K562 (cell line): Measurements from ENCODE around the gene M6PR. TPM values are rescaled to one million over a fixed set of nuclear protein-coding genes. Genes with fewer than 3 reads are reported as not detected.
A peak's percentile ranks its signal among the peaks of the same experiment; 100 is the strongest.

Source experiments
- ATF3 ChIP-seq, 2 experiments: fragments of 450-650 bp in 1 of 2; sonication (generic) in 1 of 2; formaldehyde crosslinking in 1 of 2; IDR thresholded peaks in 1 of 2; conservative IDR thresholded peaks in 1 of 2; 2 replicates each; pipeline versions ENCODE4 v1.6.1 to v1.8.1; 2016 to 2023; ENCODE audit warnings: mild to moderate bottlenecking in 2 of 2, moderate library complexity in 2 of 2, inconsistent platforms in 1 of 2, missing genetic modification reagents in 1 of 2
- ATF7 ChIP-seq: fragments of 450-650 bp; IDR thresholded peaks from 2 replicates; pipeline ENCODE4 v1.7.1; 2014; ENCODE audit warnings: mild to moderate bottlenecking, moderate library complexity
- BCOR ChIP-seq: fragments of 450-650 bp; IDR thresholded peaks from 2 replicates; pipeline ENCODE4 v1.6.1; 2016
- DACH1 ChIP-seq: fragments of 450-650 bp; IDR thresholded peaks from 2 replicates; pipeline ENCODE4 v1.6.1; 2018; ENCODE audit not compliant: partially characterized antibody
- EP300 ChIP-seq: IDR thresholded peaks from 2 replicates; pipeline ENCODE4 v1.6.1; 2012; ENCODE audit warnings: low read length, improper control_type of control experiment
- FOS ChIP-seq: IDR thresholded peaks from 3 replicates; pipeline ENCODE4 v1.6.1; 2011; ENCODE audit not compliant: insufficient read length; ENCODE audit errors: extremely low read depth
- HDGF ChIP-seq: fragments of 450-650 bp; IDR thresholded peaks from 2 replicates; pipeline ENCODE4 v1.6.1; 2016
- HES1 ChIP-seq: fragments of 450-650 bp; IDR thresholded peaks from 2 replicates; pipeline ENCODE4 v1.6.1; 2016; ENCODE audit warnings: low read depth, mild to moderate bottlenecking, moderate library complexity
- HNRNPK ChIP-seq: fragments of 200-400 bp; formaldehyde crosslinking; IDR thresholded peaks from one replicate; pipeline ENCODE4 v1.6.1; 2018; ENCODE audit warnings: mild to moderate bottlenecking, low read depth, low read length; ENCODE audit not compliant: poor library complexity, severe bottlenecking
- RBM25 ChIP-seq: fragments of 200-400 bp; formaldehyde crosslinking; IDR thresholded peaks from 2 replicates; pipeline ENCODE4 v1.6.1; 2018; ENCODE audit warnings: low read length, low read depth, moderate library complexity; ENCODE audit not compliant: severe bottlenecking
- SMC3 ChIP-seq: conservative IDR thresholded peaks from 2 replicates; pipeline ENCODE4 v1.6.1; 2011; ENCODE audit warnings: low read depth, low read length, improper control_type of control experiment; ENCODE audit not compliant: insufficient read depth
- TAF1 ChIP-seq: IDR thresholded peaks from 2 replicates; pipeline ENCODE4 v1.6.1; 2011; ENCODE audit warnings: mild to moderate bottlenecking, low read length, moderate library complexity; ENCODE audit not compliant: insufficient read depth, control insufficient read depth, severe bottlenecking; ENCODE audit errors: extremely low read depth
- TCF3 ChIP-seq: sonication (generic); formaldehyde crosslinking; IDR thresholded peaks from 2 replicates; pipeline ENCODE4 v1.4.0; 2020; ENCODE audit warnings: mild to moderate bottlenecking, missing genetic modification reagents
- TCF7L2 ChIP-seq: fragments of 150-350 bp; IDR thresholded peaks from 2 replicates; pipeline ENCODE4 v1.6.1; 2016; ENCODE audit warnings: low read depth, mild to moderate bottlenecking, low read length, moderate library complexity
- TEAD4 ChIP-seq, 2 experiments: sonication (generic) in 1 of 2; formaldehyde crosslinking in 1 of 2; IDR thresholded peaks; 2 replicates each; pipeline versions ENCODE4 v1.6.1 to v1.8.0; 2012 to 2022; ENCODE audit warnings: borderline replicate concordance in 1 of 2, inconsistent platforms in 1 of 2, low read length in 1 of 2, mild to moderate bottlenecking in 1 of 2, missing genetic modification reagents in 1 of 2
- TFAM ChIP-seq: fragments of 250-450 bp; sonication (Bioruptor Pico); conservative IDR thresholded peaks from 2 replicates; pipeline ENCODE4 v1.5.0; 2021; ENCODE audit warnings: mild to moderate bottlenecking, moderate library complexity
- ZNF133 ChIP-seq: fragments of 250-450 bp; sonication (Bioruptor Pico); IDR thresholded peaks from 2 replicates; pipeline ENCODE4 v1.4.0; 2020; ENCODE audit warnings: mild to moderate bottlenecking
- ZNF696 ChIP-seq: fragments of 250-450 bp; sonication (Bioruptor Pico); conservative IDR thresholded peaks from 2 replicates; pipeline ENCODE4 v1.4.0; 2020; ENCODE audit warnings: mild to moderate bottlenecking, moderate library complexity
- polyA plus RNA-seq, 8 experiments: library from polyadenylated mRNA; depleted of rRNA in 4 of 8; stranded (reverse) in 5 of 8; unstranded in 3 of 8; fragments of >200 nt; fragmentation: Nextera tagmentation in 2 of 8; fragmentation: Illumina TruSeq in 1 of 8; extraction: Ambion mirVana in 2 of 8; extraction: Trizol in 1 of 8; gene quantifications; 2 replicates each; pipeline versions ENCODE4 v1.2.1 to v1.2.3, GENCODE V29; 2011 to 2014; ENCODE audit warnings: inconsistent platforms in 1 of 8, missing spikeins in 1 of 8
- total RNA-seq, 7 experiments: library from RNA; depleted of rRNA in 6 of 7; stranded (reverse); fragments of >200 nt in 6 of 7; fragmentation: Illumina TruSeq in 2 of 7; extraction: Trizol in 2 of 7; gene quantifications; 2 replicates each; pipeline versions ENCODE4 v1.2.1 to v1.2.3, GENCODE V29; 2011 to 2021; ENCODE audit warnings: low replicate concordance in 1 of 7
- TF ChIP-seq, protein P1 (sequence below): fragments of 200-800 bp; sonication (Bioruptor generic); IDR thresholded peaks from 2 replicates; pipeline ENCODE4 v1.6.1; 2017; ENCODE audit warnings: missing genetic modification characterization, missing compliant biosample characterization
- TF ChIP-seq, protein P2 (sequence below): IDR thresholded peaks from 2 replicates; pipeline ENCODE4 v1.6.1; 2016; ENCODE audit warnings: missing genetic modification characterization, missing compliant biosample characterization

The M6PR gene
- total and polyA plus RNA-seq, 9 of the 15 experiments (the other 6 are each of a cell fraction or from before 2014, with no cell fraction given), result 78.6 to 159 (median 112) TPM

DNA sequence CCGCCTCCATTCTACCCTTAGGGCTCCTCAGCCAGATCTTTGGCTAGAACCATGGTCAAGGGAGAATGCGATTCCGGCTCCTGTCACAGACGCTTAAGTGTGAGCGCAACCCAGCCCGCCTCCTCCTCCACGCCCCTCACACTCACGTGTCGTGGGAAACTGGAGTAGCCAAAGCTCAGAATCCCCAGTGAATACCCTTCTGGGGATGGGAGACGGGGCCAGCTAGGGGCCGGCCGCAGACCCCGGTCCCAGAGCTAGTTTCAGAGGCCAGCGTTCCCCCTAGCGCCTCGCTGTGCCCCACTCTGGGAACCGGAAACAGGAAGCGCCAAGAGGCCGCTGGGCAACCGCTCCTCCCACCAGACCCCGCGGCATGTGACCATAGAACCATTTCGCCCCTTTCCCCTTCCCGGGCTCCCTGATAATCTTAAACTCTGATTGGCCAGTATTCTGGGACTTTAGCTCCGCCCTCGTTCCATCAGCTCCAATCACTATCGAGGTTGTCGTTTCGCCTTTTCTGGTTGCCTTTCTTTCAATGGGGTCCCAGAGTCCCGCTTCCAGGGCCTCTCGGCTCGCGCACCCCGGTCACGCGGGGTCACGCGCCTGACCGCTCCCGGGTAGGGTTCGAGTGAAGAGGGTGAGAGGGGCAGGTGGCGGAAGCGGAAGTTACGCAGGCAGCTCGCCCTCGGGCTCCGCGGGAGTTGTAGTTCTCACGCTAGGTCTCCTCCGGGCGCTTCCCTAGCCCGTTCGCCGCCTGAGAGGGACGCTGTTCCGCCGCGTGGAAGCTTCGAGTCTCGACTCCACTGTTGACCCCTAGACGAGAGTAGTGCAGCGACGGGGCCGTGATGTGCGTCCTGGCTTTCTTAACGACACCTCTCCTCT, at the start of gene M6PR (continued):
- no peak for TF ChIP-seq ZNF696 (CRISPR knock-in tag)
- no peak for TF ChIP-seq TCF7L2
- TF ChIP-seq HES1, result peak; percentile 42; the same call in 1 of the 2 replicates
- peak; percentile 37 for TF ChIP-seq DACH1
- TF ChIP-seq HNRNPK, result no peak
- peak; percentile 56 for TF ChIP-seq ATF7
- no peak for TF ChIP-seq ATF3 (IDR thresholded peaks at IDR 0.05)
- no peak for TF ChIP-seq ATF3 (CRISPR knock-in tag; conservative IDR thresholded peaks at IDR 0.05)
- no peak; the same call in 1 of the 2 replicates for TF ChIP-seq TCF3 (CRISPR knock-in tag)
- peak; percentile 76 for TF ChIP-seq TAF1
- TF ChIP-seq RBM25, result no peak
- no peak for TF ChIP-seq BCOR
- 0 out of 2 replicates have a peak, but pooled peaks have one; percentile 20 for TF ChIP-seq SMC3
- TF ChIP-seq FOS, result peak; percentile 19
- no peak for TF ChIP-seq ZNF133 (CRISPR knock-in tag)
- TF ChIP-seq HDGF, result no peak
- TF ChIP-seq, protein P1, sequence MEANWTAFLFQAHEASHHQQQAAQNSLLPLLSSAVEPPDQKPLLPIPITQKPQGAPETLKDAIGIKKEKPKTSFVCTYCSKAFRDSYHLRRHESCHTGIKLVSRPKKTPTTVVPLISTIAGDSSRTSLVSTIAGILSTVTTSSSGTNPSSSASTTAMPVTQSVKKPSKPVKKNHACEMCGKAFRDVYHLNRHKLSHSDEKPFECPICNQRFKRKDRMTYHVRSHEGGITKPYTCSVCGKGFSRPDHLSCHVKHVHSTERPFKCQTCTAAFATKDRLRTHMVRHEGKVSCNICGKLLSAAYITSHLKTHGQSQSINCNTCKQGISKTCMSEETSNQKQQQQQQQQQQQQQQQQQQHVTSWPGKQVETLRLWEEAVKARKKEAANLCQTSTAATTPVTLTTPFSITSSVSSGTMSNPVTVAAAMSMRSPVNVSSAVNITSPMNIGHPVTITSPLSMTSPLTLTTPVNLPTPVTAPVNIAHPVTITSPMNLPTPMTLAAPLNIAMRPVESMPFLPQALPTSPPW (CRISPR knock-in tag), result peak; percentile 54
- 0 out of 2 replicates have a peak, but pooled peaks have one; percentile 7 for TF ChIP-seq EP300
- no peak for TF ChIP-seq TFAM (CRISPR knock-in tag)
- TF ChIP-seq, protein P2, sequence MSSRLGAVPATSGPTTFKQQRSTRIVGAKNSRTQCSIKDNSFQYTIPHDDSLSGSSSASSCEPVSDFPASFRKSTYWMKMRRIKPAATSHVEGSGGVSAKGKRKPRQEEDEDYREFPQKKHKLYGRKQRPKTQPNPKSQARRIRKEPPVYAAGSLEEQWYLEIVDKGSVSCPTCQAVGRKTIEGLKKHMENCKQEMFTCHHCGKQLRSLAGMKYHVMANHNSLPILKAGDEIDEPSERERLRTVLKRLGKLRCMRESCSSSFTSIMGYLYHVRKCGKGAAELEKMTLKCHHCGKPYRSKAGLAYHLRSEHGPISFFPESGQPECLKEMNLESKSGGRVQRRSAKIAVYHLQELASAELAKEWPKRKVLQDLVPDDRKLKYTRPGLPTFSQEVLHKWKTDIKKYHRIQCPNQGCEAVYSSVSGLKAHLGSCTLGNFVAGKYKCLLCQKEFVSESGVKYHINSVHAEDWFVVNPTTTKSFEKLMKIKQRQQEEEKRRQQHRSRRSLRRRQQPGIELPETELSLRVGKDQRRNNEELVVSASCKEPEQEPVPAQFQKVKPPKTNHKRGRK (tag), result no peak
- TF ChIP-seq TEAD4 (IDR thresholded peaks at IDR 0.05; ENCODE audit: low read length), result no peak
- TF ChIP-seq TEAD4 (CRISPR knock-in tag; IDR thresholded peaks at IDR 0.05; ENCODE audit: borderline replicate concordance), result no peak
